Transverse colon (tissue), 4 donors: ENCODE measurements around the gene GRIA4. TPM values are rescaled to one million over a fixed set of nuclear protein-coding genes. Genes with fewer than 3 reads are reported as not detected.
"Not testable (repeated sequence)": the region's sequence is repeated elsewhere in the genome, so short reads cannot be mapped to it uniquely, and the experiment has no call there.

Source experiments
- DNase-seq: peaks from one replicate; pipeline ENCODE4 v3.0.0-alpha.2; 2019
- H3K27ac ChIP-seq, 4 donors: fragments of 200-600 bp; sonication (generic); 2 replicates each; pipeline ENCODE4 v1.5.1; 2016 to 2018; ENCODE audit warnings: inconsistent platforms in 4 of 4
- H3K27me3 ChIP-seq: fragments of 200-600 bp; sonication (generic); 2 replicates; pipeline ENCODE4 v1.5.1; 2017; ENCODE audit warnings: inconsistent platforms
- H3K36me3 ChIP-seq, 4 donors: fragments of 200-600 bp; sonication (generic); 2 replicates each; pipeline ENCODE4 v1.5.1; 2017 to 2019; ENCODE audit warnings: inconsistent platforms in 4 of 4
- H3K4me1 ChIP-seq, 4 donors: fragments of 200-600 bp; sonication (generic); 2 replicates each; pipeline ENCODE4 v1.5.1; 2017 to 2020; ENCODE audit warnings: inconsistent platforms in 4 of 4
- H3K4me3 ChIP-seq, 4 donors: fragments of 200-600 bp; sonication (generic); 1 replicate in 1 of 4; 2 replicates in 3 of 4; pipeline versions ENCODE4 v1.5.1 to v1.6.1; 2017 to 2019; ENCODE audit warnings: inconsistent platforms in 4 of 4
- H3K9me3 ChIP-seq, 2 donors: fragments of 200-600 bp; sonication (generic); 2 replicates each; pipeline ENCODE4 v1.5.1; 2017 to 2019; ENCODE audit warnings: inconsistent platforms in 2 of 2
- CTCF ChIP-seq, 5 experiments: fragments of 200-600 bp in 3 of 5; fragments of 450-650 bp in 2 of 5; sonication (generic) in 3 of 5; IDR thresholded peaks; 1 replicate in 2 of 5; 2 replicates in 3 of 5; pipeline ENCODE4 v1.5.1; 2016 to 2017; ENCODE audit warnings: antibody characterized with exemption in 5 of 5, inconsistent platforms in 3 of 5, mild to moderate bottlenecking in 2 of 5, moderate library complexity in 1 of 5
- EP300 ChIP-seq: sonication (generic); formaldehyde crosslinking; IDR thresholded peaks from one replicate; pipeline ENCODE4 v1.6.1; 2017; ENCODE audit warnings: antibody characterized with exemption, low read depth
- POLR2A ChIP-seq: fragments of 450-650 bp; IDR thresholded peaks from one replicate; pipeline ENCODE4 v1.6.1; 2016; ENCODE audit warnings: antibody characterized with exemption, mild to moderate bottlenecking, moderate library complexity
- POLR2AphosphoS5 ChIP-seq, 3 donors: sonication (generic); formaldehyde crosslinking; IDR thresholded peaks; one replicate each; pipeline ENCODE4 v1.6.1; 2016; ENCODE audit warnings: antibody characterized with exemption in 3 of 3
- WGBS, 2 donors: methylation state at CpG; one replicate each; pipeline ENCODE4 v1.1.5; 2018; ENCODE audit warnings: low coverage in 1 of 2; 5-methylcytosine and 5-hydroxymethylcytosine counted together
- in situ Hi-C, 4 donors: fragments of 200-750 bp; cut with MboI; loops; one replicate each; pipeline versions ENCODE4 v1.15.0 to v1.15.1; 2017; ENCODE audit warnings: low sequenced_read_pairs in 3 of 4, low pct_ligation_motif_present in 1 of 4, low pct_unique_long_range_greater_than_20kb in 1 of 4
- intact Hi-C: fragments of 100-400 bp; cut with DNase I; formaldehyde crosslinking; loops from one replicate; pipeline ENCODE4 v1.15.1; 2023; ENCODE audit warnings: low total_unique reads
- total RNA-seq, 4 donors: library from RNA; depleted of rRNA; stranded (reverse); fragments of >200 nt; gene quantifications; one replicate each; pipeline ENCODE4 v1.1.0, GENCODE V29; 2016

Gene GRIA4
- total RNA-seq, 4 donors from 2014 or later: 0.79 to 2.4 (median 1.4) TPM; not detected in 1

- 55 to 71% methylated on average over 2 of the region's 2 CpGs for WGBS, 2 donors
- Histone ChIP-seq H3K9me3 (no peaks in the 10 kb centered on the region), H3K27me3 (no peaks in the 10 kb centered on the region), H3K27ac (no peak overlapping the region), H3K4me1 (no peaks in the 10 kb centered on the region), H3K4me3 (no peak overlapping the region), H3K36me3 (no peaks in the 10 kb centered on the region)
- intact Hi-C loops (no loop called here), in situ Hi-C loops (no loop called here)
- TF ChIP-seq EP300: no peak
- no peak for TF ChIP-seq CTCF (IDR thresholded peaks at IDR 0.05)
- no peak for TF ChIP-seq POLR2A
- TF ChIP-seq POLR2AphosphoS5 (IDR thresholded peaks at IDR 0.05): no peak
- DNase-seq: no peak
Observed at GRCh38 chr11:105783216-105783615, 173.3 kb downstream of the GRIA4 start.

- intact Hi-C loops, H3K36me3 ChIP-seq: not testable (repeated sequence)
Observed at GRCh38 chr11:105785850-105786249, 176.0 kb downstream of the GRIA4 start.

GRCh38 chr11:105786741-105787140 lies 176.9 kb downstream of the GRIA4 start:
- DNase-seq: no peak
- 81 to 88% methylated on average over 2 of the region's 2 CpGs for WGBS, 2 donors
- TF ChIP-seq POLR2A: no peak
- no peak for TF ChIP-seq EP300
- no peak for TF ChIP-seq CTCF (IDR thresholded peaks at IDR 0.05)
- Histone ChIP-seq H3K9me3 (no peaks in the 10 kb centered on the region), H3K4me1 (no peaks in the 10 kb centered on the region), H3K27me3 (no peaks in the 10 kb centered on the region), H3K27ac (no peak overlapping the region), H3K36me3 (no peaks in the 10 kb centered on the region), H3K4me3 (no peak overlapping the region)
- in situ Hi-C loops: no loop called here
- intact Hi-C loops: no loop called here

More at GRCh38 chr11:105785850-105786249, 176.0 kb downstream of the GRIA4 start:
- H3K27ac ChIP-seq, H3K4me3 ChIP-seq, H3K9me3 ChIP-seq, in situ Hi-C loops, DNase-seq, H3K4me1 ChIP-seq, H3K27me3 ChIP-seq: not testable (repeated sequence)
- 95 to 100% methylated on average over 1 to 6 of the region's 6 CpGs for WGBS, 2 donors

- in situ Hi-C loops (no loop called here), intact Hi-C loops (no loop called here)
- Histone ChIP-seq H3K27me3 (no peaks in the 10 kb centered on the region), H3K4me1 (no peaks in the 10 kb centered on the region), H3K4me3 (no peak overlapping the region), H3K9me3 (no peaks in the 10 kb centered on the region), H3K27ac (no peak overlapping the region), H3K36me3 (no peaks in the 10 kb centered on the region)
- TF ChIP-seq POLR2A (no peak), POLR2AphosphoS5 (IDR thresholded peaks at IDR 0.05) (no peak), EP300 (no peak)
- WGBS, 2 donors: 84 to 100% methylated on average over 1 of the region's 1 CpG
- DNase-seq: no peak
Observed at GRCh38 chr11:105789579-105790420, 179.9 kb downstream of the GRIA4 start.

GRCh38 chr11:105790840-105791239 lies 181.0 kb downstream of the GRIA4 start:
- no peak for DNase-seq
- Histone ChIP-seq H3K27ac (no peak overlapping the region), H3K9me3 (no peaks in the 10 kb centered on the region), H3K4me3 (no peak overlapping the region), H3K27me3 (no peaks in the 10 kb centered on the region), H3K36me3 (no peaks in the 10 kb centered on the region), H3K4me1 (no peaks in the 10 kb centered on the region)
- in situ Hi-C loops: no loop called here
- TF ChIP-seq CTCF (IDR thresholded peaks at IDR 0.05) (no peak), POLR2AphosphoS5 (IDR thresholded peaks at IDR 0.05) (no peak)
- intact Hi-C loops: no loop called here
- 55 to 63% methylated on average over 3 of the region's 3 CpGs for WGBS, 2 donors
